Measurements from ENCODE around the gene CHD5.

CHD5 gene

DNA sequence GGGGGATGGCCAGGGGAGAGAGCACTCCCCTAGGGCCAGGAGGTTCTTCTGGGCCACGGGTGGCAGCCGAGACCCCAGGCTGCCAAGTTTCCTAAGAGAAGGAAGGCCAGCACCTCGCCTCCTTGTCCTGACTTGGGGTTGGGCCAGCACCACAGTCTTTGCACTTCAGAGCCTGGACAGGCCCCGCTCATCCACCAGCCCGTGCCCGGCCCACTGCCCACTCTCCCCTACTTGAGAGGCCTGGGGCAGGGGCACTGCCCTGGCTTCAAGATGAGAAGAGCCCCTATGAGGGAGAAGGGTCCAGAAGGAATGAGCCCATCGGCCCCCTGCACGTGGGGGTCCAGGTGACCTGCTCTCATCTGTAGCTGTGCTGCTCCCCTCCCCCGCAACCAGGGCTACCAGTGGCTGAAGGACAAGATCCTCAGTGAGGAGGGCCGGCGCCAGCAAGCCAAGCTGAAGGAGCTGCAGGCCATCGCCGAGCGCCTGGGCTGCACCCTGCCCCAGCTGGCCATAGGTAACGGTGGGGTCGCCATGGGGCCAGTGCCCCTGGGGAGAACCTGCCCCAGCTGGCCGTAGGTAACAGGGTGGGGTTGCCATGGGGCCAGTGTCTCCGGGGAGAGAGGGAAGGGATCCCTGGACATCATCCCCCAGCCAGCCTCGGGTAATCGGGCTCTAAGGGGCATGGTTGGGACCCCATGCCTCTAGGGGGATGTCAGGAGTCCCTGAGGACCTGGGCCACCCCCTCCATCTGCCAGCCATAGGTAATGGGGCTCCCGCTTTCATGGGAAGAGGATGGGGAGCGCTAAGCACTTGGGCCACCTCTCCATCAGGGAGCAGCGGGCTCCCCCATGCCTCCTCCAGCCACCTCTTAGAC is 83.6 kb downstream of the CHD5 start:
- FAIRE-seq (no peak), DNase-seq (ENCODE audit: insufficient read length, low spot score) (no peak)
- no peak for TF ChIP-seq POLR2A (IDR thresholded peaks at IDR 0.05; ENCODE audit: low read depth, low read length)
- TF ChIP-seq POLR2AphosphoS5 (IDR thresholded peaks at IDR 0.05; ENCODE audit: low read depth, low read length): no peak
- TF ChIP-seq TAF1 (IDR thresholded peaks at IDR 0.05; ENCODE audit: low read depth, low read length): no peak
- TF ChIP-seq PAX5 (IDR thresholded peaks at IDR 0.05; ENCODE audit: insufficient read depth, low read length, severe bottlenecking): no peak
- no peak for TF ChIP-seq POU2F2 (IDR thresholded peaks at IDR 0.05; ENCODE audit: low read depth, low read length)
- TF ChIP-seq SPI1 (IDR thresholded peaks at IDR 0.05; ENCODE audit: low read depth, low read length): no peak

DNA sequence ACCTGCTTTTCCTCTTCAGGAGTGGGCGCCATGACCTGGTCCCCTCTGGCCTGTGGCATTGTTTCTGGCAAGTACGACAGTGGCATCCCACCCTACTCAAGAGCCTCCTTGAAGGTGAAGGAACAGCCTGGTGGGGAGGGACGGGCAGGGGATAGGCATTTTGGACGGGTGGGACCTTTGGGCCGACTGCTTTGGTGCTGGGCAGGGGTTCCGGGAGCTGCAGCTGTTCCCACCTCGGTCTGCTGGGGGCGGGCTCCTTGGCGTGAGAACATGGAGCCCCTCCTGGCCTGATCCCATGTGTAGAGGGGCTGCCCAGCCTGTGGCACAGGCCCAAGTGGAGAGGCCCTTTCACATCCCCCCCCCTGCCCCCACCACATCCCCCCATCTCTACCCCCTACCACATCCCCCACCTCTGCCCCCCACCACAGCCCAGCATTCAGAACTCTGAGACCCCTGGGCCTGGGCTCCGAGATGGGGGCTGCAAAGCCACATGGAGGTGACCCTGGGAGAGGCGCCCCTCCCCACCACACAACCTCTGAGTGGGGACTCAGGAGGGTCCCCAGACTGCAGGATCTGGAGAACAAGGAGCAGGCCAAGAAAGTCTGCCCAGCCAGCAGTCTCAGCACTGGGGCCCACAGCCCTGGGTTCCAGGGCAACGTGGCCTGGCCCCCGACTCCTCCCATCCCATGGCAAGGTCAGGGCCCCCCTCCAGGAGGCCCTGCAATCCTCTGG is 84.4 kb downstream of the CHD5 start:
- FAIRE-seq: no peak
- DNase-seq (ENCODE audit: insufficient read length, low spot score): no peak
- TF ChIP-seq POLR2A (IDR thresholded peaks at IDR 0.05; ENCODE audit: low read depth, low read length) (no peak), POU2F2 (IDR thresholded peaks at IDR 0.05; ENCODE audit: low read depth, low read length) (no peak), SPI1 (IDR thresholded peaks at IDR 0.05; ENCODE audit: low read depth, low read length) (no peak)

DNA sequence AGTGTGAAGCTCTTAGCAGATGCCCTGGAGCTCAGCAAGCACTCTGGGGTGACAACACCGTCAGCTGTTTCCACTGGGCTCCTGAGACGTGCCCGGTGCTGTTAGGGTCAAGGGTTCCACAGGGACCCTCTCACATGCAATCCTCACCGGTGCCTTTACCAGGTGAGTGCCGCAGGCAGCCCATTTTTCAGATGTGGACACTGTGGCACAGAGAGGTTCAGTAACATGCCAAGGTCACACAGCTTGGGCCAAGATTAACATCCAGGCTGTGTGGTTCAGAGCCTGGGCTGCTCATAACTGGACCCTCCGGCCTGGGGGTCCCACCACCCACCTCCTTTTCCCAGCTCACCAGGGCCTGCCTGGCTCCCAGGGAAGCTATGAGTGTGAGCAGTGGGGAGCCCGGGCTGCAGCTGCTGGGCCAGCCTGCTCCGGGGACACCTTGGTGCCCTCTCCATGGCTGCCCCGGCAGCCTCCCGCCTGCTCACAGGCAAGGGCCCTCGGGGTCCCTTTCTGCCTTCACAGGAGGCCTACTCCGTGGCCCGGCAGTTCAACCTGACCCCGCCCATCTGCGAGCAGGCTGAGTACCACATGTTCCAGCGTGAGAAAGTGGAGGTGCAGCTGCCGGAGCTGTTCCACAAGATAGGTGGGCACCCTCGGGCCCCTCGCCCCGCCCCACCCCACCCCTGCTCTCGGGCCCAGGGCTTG is 85.2 kb downstream of the CHD5 start:
- TF ChIP-seq SPI1 (IDR thresholded peaks at IDR 0.05; ENCODE audit: low read depth, low read length): no peak
- TF ChIP-seq POU2F2 (IDR thresholded peaks at IDR 0.05; ENCODE audit: low read depth, low read length): no peak
- TF ChIP-seq PAX5 (IDR thresholded peaks at IDR 0.05; ENCODE audit: insufficient read depth, low read length, severe bottlenecking): no peak
- TF ChIP-seq TAF1 (IDR thresholded peaks at IDR 0.05; ENCODE audit: low read depth, low read length): no peak
- TF ChIP-seq POLR2A (IDR thresholded peaks at IDR 0.05; ENCODE audit: low read depth, low read length): no peak
- no peak for TF ChIP-seq POLR2AphosphoS5 (IDR thresholded peaks at IDR 0.05; ENCODE audit: low read depth, low read length)
- FAIRE-seq: no peak
- no peak for DNase-seq (ENCODE audit: insufficient read length, low spot score)

DNA sequence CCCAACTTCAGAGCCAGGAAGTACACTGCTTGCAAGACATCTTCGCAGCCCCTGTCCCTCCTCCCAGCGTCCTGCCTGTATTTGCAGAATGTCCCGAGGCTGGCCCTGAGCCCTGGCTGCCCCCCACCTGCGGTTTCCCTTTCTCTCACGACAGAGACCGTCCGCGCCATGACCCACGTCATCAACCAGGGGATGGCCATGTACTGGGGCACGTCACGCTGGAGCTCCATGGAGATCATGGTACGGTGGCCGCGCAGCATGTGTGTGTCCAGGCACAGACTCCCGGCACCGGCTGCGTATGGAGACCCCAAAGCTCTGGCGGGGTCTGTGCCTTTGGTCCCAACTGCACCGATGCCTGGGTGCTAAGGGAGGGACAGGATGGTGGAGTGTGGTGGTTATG is 85.9 kb downstream of the CHD5 start:
- FAIRE-seq (no peak), DNase-seq (ENCODE audit: insufficient read length, low spot score) (no peak)
- no peak for TF ChIP-seq PAX5 (IDR thresholded peaks at IDR 0.05; ENCODE audit: insufficient read depth, low read length, severe bottlenecking)
- no peak for TF ChIP-seq POLR2AphosphoS5 (IDR thresholded peaks at IDR 0.05; ENCODE audit: low read depth, low read length)
- TF ChIP-seq POLR2A (IDR thresholded peaks at IDR 0.05; ENCODE audit: low read depth, low read length): no peak
- TF ChIP-seq POU2F2 (IDR thresholded peaks at IDR 0.05; ENCODE audit: low read depth, low read length): no peak
- no peak for TF ChIP-seq SPI1 (IDR thresholded peaks at IDR 0.05; ENCODE audit: low read depth, low read length)
- no peak for TF ChIP-seq TAF1 (IDR thresholded peaks at IDR 0.05; ENCODE audit: low read depth, low read length)

DNA sequence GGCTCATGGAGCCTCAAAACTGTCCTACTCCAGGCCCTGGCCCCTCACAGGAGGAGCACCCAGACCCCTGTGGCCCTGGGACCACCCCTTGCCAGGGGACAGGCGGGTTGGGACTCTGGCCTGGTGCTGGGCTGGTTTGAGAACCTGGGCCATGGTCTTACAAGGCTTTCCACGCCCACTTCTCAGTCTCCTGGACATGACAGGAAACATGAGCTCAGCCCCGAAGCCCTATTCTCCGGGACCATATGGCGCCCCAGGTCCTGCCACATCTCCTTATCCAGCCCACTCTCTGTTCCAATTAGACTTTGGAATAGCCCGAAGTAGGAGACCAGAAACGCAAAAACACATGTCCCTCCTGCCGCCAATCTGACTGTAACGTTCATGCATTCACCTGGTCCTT is 86.5 kb downstream of the CHD5 start:
- DNase-seq (ENCODE audit: insufficient read length, low spot score): no peak
- no peak for FAIRE-seq
- no peak for TF ChIP-seq POLR2AphosphoS5 (IDR thresholded peaks at IDR 0.05; ENCODE audit: low read depth, low read length)
- TF ChIP-seq POLR2A (IDR thresholded peaks at IDR 0.05; ENCODE audit: low read depth, low read length): no peak
- no peak for TF ChIP-seq TAF1 (IDR thresholded peaks at IDR 0.05; ENCODE audit: low read depth, low read length)
- TF ChIP-seq PAX5 (IDR thresholded peaks at IDR 0.05; ENCODE audit: insufficient read depth, low read length, severe bottlenecking): no peak
- TF ChIP-seq POU2F2 (IDR thresholded peaks at IDR 0.05; ENCODE audit: low read depth, low read length): no peak
- no peak for TF ChIP-seq SPI1 (IDR thresholded peaks at IDR 0.05; ENCODE audit: low read depth, low read length)

DNA sequence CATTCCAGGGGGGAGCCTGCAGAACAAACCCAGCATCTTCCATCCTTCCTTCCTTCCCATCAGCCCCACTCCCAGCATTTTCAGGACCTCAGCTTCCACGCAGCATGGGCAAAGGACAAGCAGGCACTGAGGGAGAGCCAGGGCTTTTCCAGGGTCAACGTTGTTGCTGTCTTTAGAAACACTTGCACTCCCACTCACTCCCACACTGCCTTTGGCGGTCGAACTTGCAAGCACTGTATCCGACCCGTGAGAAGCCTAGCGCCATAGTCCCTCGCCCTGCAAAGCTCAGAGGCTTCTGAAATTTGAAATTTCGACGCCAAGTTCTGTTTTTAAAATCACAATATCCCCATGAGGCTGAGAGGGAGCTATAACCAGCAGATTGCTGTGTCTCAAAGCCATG is 87.0 kb downstream of the CHD5 start:
- no peak for FAIRE-seq
- TF ChIP-seq PAX5 (IDR thresholded peaks at IDR 0.05; ENCODE audit: insufficient read depth, low read length, severe bottlenecking) (no peak), SPI1 (IDR thresholded peaks at IDR 0.05; ENCODE audit: low read depth, low read length) (no peak), POU2F2 (IDR thresholded peaks at IDR 0.05; ENCODE audit: low read depth, low read length) (no peak), POLR2A (IDR thresholded peaks at IDR 0.05; ENCODE audit: low read depth, low read length) (no peak), POLR2AphosphoS5 (IDR thresholded peaks at IDR 0.05; ENCODE audit: low read depth, low read length) (no peak), TAF1 (IDR thresholded peaks at IDR 0.05; ENCODE audit: low read depth, low read length) (no peak)
- no peak for DNase-seq (ENCODE audit: insufficient read length, low spot score)

DNA sequence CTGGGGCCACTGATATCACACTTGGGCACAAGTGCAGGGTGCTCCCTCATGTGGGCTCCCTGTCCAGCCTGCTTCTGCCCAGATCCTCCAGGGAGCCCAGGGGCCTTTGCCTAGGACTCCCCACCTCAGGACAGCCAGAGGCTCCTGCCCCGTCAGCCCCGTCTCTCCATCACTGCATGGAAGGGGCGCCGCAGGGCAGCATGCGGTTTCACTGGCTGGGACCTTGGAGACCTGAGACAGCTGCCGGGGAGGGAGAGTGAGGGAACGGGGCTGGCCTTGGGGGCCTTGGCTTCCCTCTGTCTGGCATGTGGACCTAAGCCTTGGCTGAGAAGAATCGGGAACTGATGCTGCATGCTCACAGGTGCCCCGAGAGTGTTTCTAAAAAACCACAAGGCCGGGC is 87.9 kb downstream of the CHD5 start:
- FAIRE-seq (no peak), DNase-seq (ENCODE audit: insufficient read length, low spot score) (no peak)
- no peak for TF ChIP-seq TAF1 (IDR thresholded peaks at IDR 0.05; ENCODE audit: low read depth, low read length)
- TF ChIP-seq SPI1 (IDR thresholded peaks at IDR 0.05; ENCODE audit: low read depth, low read length): no peak
- no peak for TF ChIP-seq POLR2AphosphoS5 (IDR thresholded peaks at IDR 0.05; ENCODE audit: low read depth, low read length)
- TF ChIP-seq PAX5 (IDR thresholded peaks at IDR 0.05; ENCODE audit: insufficient read depth, low read length, severe bottlenecking): no peak
- TF ChIP-seq POLR2A (IDR thresholded peaks at IDR 0.05; ENCODE audit: low read depth, low read length): no peak
- TF ChIP-seq POU2F2 (IDR thresholded peaks at IDR 0.05; ENCODE audit: low read depth, low read length): no peak

DNA sequence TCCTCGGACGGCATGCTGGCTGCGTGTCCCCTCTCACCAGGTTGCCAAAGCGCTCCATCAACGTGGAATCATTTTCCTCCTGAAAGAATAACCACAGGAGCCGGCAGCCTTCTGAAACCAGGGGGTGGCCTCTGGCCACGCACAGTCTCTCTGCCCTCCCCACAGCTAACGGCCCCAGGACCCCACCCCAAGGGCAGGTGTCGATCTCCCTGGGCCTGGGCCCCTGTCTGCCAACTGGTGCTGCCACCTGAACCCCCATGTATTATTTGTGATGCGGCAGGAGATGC is 88.4 kb downstream of the CHD5 start:
- FAIRE-seq (no peak), DNase-seq (ENCODE audit: insufficient read length, low spot score) (no peak)
- TF ChIP-seq POU2F2 (IDR thresholded peaks at IDR 0.05; ENCODE audit: low read depth, low read length): no peak
- TF ChIP-seq POLR2A (IDR thresholded peaks at IDR 0.05; ENCODE audit: low read depth, low read length): no peak
- no peak for TF ChIP-seq PAX5 (IDR thresholded peaks at IDR 0.05; ENCODE audit: insufficient read depth, low read length, severe bottlenecking)
- no peak for TF ChIP-seq SPI1 (IDR thresholded peaks at IDR 0.05; ENCODE audit: low read depth, low read length)
- TF ChIP-seq TAF1 (IDR thresholded peaks at IDR 0.05; ENCODE audit: low read depth, low read length): no peak
- no peak for TF ChIP-seq POLR2AphosphoS5 (IDR thresholded peaks at IDR 0.05; ENCODE audit: low read depth, low read length)

Data from GM12891 (cell line).